Esophagus squamous epithelium (tissue), 5 donors: Measurements from ENCODE around the gene KCNG2. TPM values are rescaled to one million over a fixed set of nuclear protein-coding genes. Genes with fewer than 3 reads are reported as not detected.

Source experiments
- DNase-seq: peaks from one replicate; lab custom pipeline; 2025; lab: John Stamatoyannopoulos, UW
- H3K27ac ChIP-seq, 4 donors: fragments of 200-600 bp; sonication (generic); one replicate each; pipeline ENCODE4 v1.5.1; 2016 to 2019; ENCODE audit warnings: mild to moderate bottlenecking in 1 of 4
- H3K27me3 ChIP-seq, 4 donors: fragments of 200-600 bp; sonication (generic); 1 replicate in 3 of 4; 2 replicates in 1 of 4; pipeline versions ENCODE4 v1.5.1 to v1.6.0; 2017 to 2021; ENCODE audit warnings: antibody characterized with exemption in 1 of 4
- H3K36me3 ChIP-seq, 3 donors: fragments of 200-600 bp; sonication (generic); one replicate each; pipeline ENCODE4 v1.5.1; 2016 to 2019
- H3K4me1 ChIP-seq, 3 donors: fragments of 200-600 bp; sonication (generic); one replicate each; pipeline ENCODE4 v1.5.1; 2017 to 2019
- H3K4me3 ChIP-seq, 4 donors: fragments of 200-600 bp; sonication (generic); 1 replicate in 3 of 4; 2 replicates in 1 of 4; pipeline ENCODE4 v1.5.1; 2016 to 2019; ENCODE audit warnings: mild to moderate bottlenecking in 2 of 4, moderate library complexity in 1 of 4
- H3K9me3 ChIP-seq, 3 donors: fragments of 200-600 bp; sonication (generic); one replicate each; pipeline ENCODE4 v1.5.1; 2016 to 2019
- CTCF ChIP-seq, 6 experiments: fragments of 450-650 bp in 4 of 6; fragments of 200-600 bp in 2 of 6; sonication (generic) in 2 of 6; IDR thresholded peaks; one replicate each; pipeline ENCODE4 v1.5.1; 2016 to 2019; ENCODE audit warnings: antibody characterized with exemption in 6 of 6, mild to moderate bottlenecking in 4 of 6, moderate library complexity in 4 of 6
- POLR2A ChIP-seq, 4 donors: fragments of 450-650 bp; IDR thresholded peaks; one replicate each; pipeline ENCODE4 v1.6.1; 2017; ENCODE audit warnings: antibody characterized with exemption in 4 of 4, mild to moderate bottlenecking in 4 of 4, moderate library complexity in 3 of 4
- WGBS, 2 donors: methylation state at CpG; one replicate each; pipeline ENCODE4 v1.1.5; 2018; 5-methylcytosine and 5-hydroxymethylcytosine counted together
- intact Hi-C: fragments of 100-400 bp; cut with DNase I; formaldehyde crosslinking; loops from one replicate; pipeline ENCODE4 v1.15.0; 2022
- total RNA-seq, 4 donors: library from RNA; depleted of rRNA; stranded (reverse); fragments of >200 nt; gene quantifications; one replicate each; pipeline ENCODE4 v1.1.0, GENCODE V29; 2016
- donor health status: DM: yes; HTN: yes; CAD: no.

Gene KCNG2
- total RNA-seq, 4 donors from 2014 or later, result 0.19 TPM; not detected in 3

DNA sequence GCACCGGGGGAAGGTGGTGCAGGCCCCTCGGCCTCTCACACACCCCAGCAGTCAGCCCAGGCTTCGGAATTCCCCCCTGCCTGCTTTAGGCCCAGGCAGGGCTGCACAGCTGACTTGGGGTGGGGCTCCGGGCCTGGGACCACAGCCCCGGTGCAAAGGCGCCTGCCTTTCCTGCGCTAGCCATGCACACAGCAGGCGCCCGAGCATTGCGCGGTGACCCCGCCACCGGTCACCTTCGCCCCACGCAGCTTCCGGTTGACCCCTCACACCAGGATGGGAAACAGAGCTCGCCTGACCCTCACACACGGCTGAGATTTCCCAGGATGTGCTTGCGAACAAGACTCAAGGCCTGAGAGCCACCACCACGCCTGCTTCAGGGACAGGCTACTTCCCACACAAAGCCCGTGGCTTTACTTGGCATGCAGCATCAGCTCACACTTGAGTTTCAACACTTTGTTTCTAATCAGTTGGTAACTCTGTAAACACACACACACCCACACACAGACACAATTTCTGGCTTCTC, 107.7 kb downstream of the KCNG2 start:
- TF ChIP-seq CTCF (IDR thresholded peaks at IDR 0.05), result no peak
- TF ChIP-seq POLR2A (IDR thresholded peaks at IDR 0.05), result no peak

GRCh38 chr18:79905993-79906392, 108.3 kb downstream of the KCNG2 start:
- intact Hi-C loops, result no loop called here
- no peak for DNase-seq
- no peak overlapping the region for H3K27ac ChIP-seq
- peaks cover 0 to 7% (median 0%) of the 10 kb centered on the region in 3 donors for H3K9me3 ChIP-seq
- 56 to 75% methylated on average over 1 of the region's 1 CpG for WGBS, 2 donors
- H3K27me3 ChIP-seq, result no peaks in the 10 kb centered on the region
- H3K4me3 ChIP-seq, result no peak overlapping the region
- peaks cover 9 to 69% (median 14%) of the 10 kb centered on the region in 3 donors for H3K36me3 ChIP-seq
- TF ChIP-seq CTCF (IDR thresholded peaks at IDR 0.05), result no peak
- TF ChIP-seq POLR2A (IDR thresholded peaks at IDR 0.05), result no peak
- peaks cover 0 to 21% (median 3%) of the 10 kb centered on the region in 3 donors for H3K4me1 ChIP-seq

More for the DNA sequence above, 107.7 kb downstream of the KCNG2 start:
- H3K4me3 ChIP-seq, result no peak overlapping the region
- H3K27me3 ChIP-seq, result no peaks in the 10 kb centered on the region
- no peak overlapping the region for H3K27ac ChIP-seq
- peaks cover 0 to 21% (median 3%) of the 10 kb centered on the region in 3 donors for H3K4me1 ChIP-seq
- peaks cover 9 to 67% (median 14%) of the 10 kb centered on the region in 3 donors for H3K36me3 ChIP-seq
- 82 to 93% methylated on average over 5 to 6 of the region's 21 CpGs for whole genome bisulfite sequencing, 2 donors
- H3K9me3 ChIP-seq, result peaks cover 0 to 13% (median 0%) of the 10 kb centered on the region in 3 donors
- intact Hi-C loops, result no loop called here
- DNase-seq, result no peak

GRCh38 chr18:79906706-79907105, 109.0 kb downstream of the KCNG2 start:
- DNase-seq, result no peak
- Histone ChIP-seq H3K9me3 (peaks cover 0 to 6% (median 0%) of the 10 kb centered on the region in 3 donors), H3K4me3 (no peak overlapping the region), H3K27ac (no peak overlapping the region), H3K27me3 (no peaks in the 10 kb centered on the region), H3K36me3 (peaks cover 9 to 69% (median 14%) of the 10 kb centered on the region in 3 donors), H3K4me1 (peaks cover 0 to 21% (median 3%) of the 10 kb centered on the region in 3 donors)
- intact Hi-C loops, result no loop called here
- WGBS, 2 donors, result 98 to 100% methylated on average over 2 of the region's 2 CpGs
- TF ChIP-seq POLR2A (IDR thresholded peaks at IDR 0.05), result no peak
- no peak for TF ChIP-seq CTCF (IDR thresholded peaks at IDR 0.05)

- no peak for DNase-seq
- intact Hi-C loops, result no loop called here
- Histone ChIP-seq H3K36me3 (peaks cover 0 to 70% (median 0%) of the 10 kb centered on the region in 3 donors), H3K4me1 (peaks cover 0 to 5% (median 0%) of the 10 kb centered on the region in 3 donors), H3K4me3 (no peak overlapping the region), H3K9me3 (no peaks in the 10 kb centered on the region), H3K27me3 (no peaks in the 10 kb centered on the region), H3K27ac (no peak overlapping the region)
- TF ChIP-seq POLR2A (IDR thresholded peaks at IDR 0.05), result no peak
- no peak for TF ChIP-seq CTCF (IDR thresholded peaks at IDR 0.05)
- 77 to 87% methylated on average over 4 to 8 of the region's 16 CpGs for WGBS, 2 donors
These were observed 113.0 kb downstream of the KCNG2 start for GRCh38 chr18:79910563-79911343.
